Measurements from ENCODE around the gene GCC1. TPM values are rescaled to one million over a fixed set of nuclear protein-coding genes. Genes with fewer than 3 reads are reported as not detected.
A peak's percentile ranks its signal among the peaks of the same experiment; 100 is the strongest.
"Not testable (repeated sequence)": the region's sequence is repeated elsewhere in the genome, so short reads cannot be mapped to it uniquely, and the experiment has no call there.

The GCC1 gene
- total and polyA plus RNA-seq, 2 donors = 7.3 to 11.4 TPM

- WGBS = 41% methylated on average over 12 of the region's 12 CpGs
- DNase-seq (ENCODE audit: low read depth in 6 of 9, low spot score in 9 of 9) = no peak
- Histone ChIP-seq H3K27ac (ENCODE audit: low read depth in 1 of 2, low read length in 1 of 2) (no peak overlapping the region), H3K36me3 (ENCODE audit: control insufficient read depth in 2 of 2, insufficient read depth in 2 of 2, low read length in 1 of 2) (peaks cover 19 to 35% of the 10 kb centered on the region in 2 donors), H3K4me3 (ENCODE audit: low read length in 2 of 2) (peak overlapping the region; percentile 69 to 84), H3K27me3 (ENCODE audit: control insufficient read depth in 2 of 2, insufficient read depth in 1 of 2, low read length in 1 of 2) (peaks cover 0 to 8% of the 10 kb centered on the region in 2 donors), H3K4me1 (ENCODE audit: control insufficient read depth in 2 of 2, insufficient read depth in 2 of 2, low read length in 2 of 2) (peaks cover 33 to 40% of the 10 kb centered on the region in 2 donors), H3K9me3 (ENCODE audit: control insufficient read depth in 2 of 2, insufficient read depth in 1 of 2, low read length in 1 of 2) (peaks cover 0 to 3% of the 10 kb centered on the region in 2 donors)
Observed at GRCh38 chr7:127584648-127585043, 750 bp downstream of the GCC1 start.

- Histone ChIP-seq H3K27me3 (ENCODE audit: control insufficient read depth in 2 of 2, insufficient read depth in 1 of 2, low read length in 1 of 2) (peaks cover 0 to 1% of the 10 kb centered on the region in 2 donors), H3K27ac (ENCODE audit: low read depth in 1 of 2, low read length in 1 of 2) (no peak overlapping the region), H3K4me1 (ENCODE audit: control insufficient read depth in 2 of 2, insufficient read depth in 2 of 2, low read length in 2 of 2) (peaks cover 19 to 25% of the 10 kb centered on the region in 2 donors), H3K36me3 (ENCODE audit: control insufficient read depth in 2 of 2, insufficient read depth in 2 of 2, low read length in 1 of 2) (peaks cover 25 to 45% of the 10 kb centered on the region in 2 donors), H3K4me3 (ENCODE audit: low read length in 2 of 2) (no peak overlapping the region), H3K9me3 (ENCODE audit: control insufficient read depth in 2 of 2, insufficient read depth in 1 of 2, low read length in 1 of 2) (no peaks in the 10 kb centered on the region)
- WGBS = 97% methylated on average over 14 of the region's 14 CpGs
- no peak for DNase-seq (ENCODE audit: low read depth in 6 of 9, low spot score in 9 of 9)
Observed at GRCh38 chr7:127582361-127582760, 3.0 kb downstream of the GCC1 start.

GRCh38 chr7:127581716-127582115, 3.7 kb downstream of the GCC1 start:
- Histone ChIP-seq H3K4me1 (ENCODE audit: control insufficient read depth in 2 of 2, insufficient read depth in 2 of 2, low read length in 2 of 2) (peaks cover 19 to 25% of the 10 kb centered on the region in 2 donors), H3K27me3 (ENCODE audit: control insufficient read depth in 2 of 2, insufficient read depth in 1 of 2, low read length in 1 of 2) (no peaks in the 10 kb centered on the region), H3K36me3 (ENCODE audit: control insufficient read depth in 2 of 2, insufficient read depth in 2 of 2, low read length in 1 of 2) (peaks cover 25 to 45% of the 10 kb centered on the region in 2 donors), H3K9me3 (ENCODE audit: control insufficient read depth in 2 of 2, insufficient read depth in 1 of 2, low read length in 1 of 2) (no peaks in the 10 kb centered on the region), H3K4me3 (ENCODE audit: low read length in 2 of 2) (no peak overlapping the region), H3K27ac (ENCODE audit: low read depth in 1 of 2, low read length in 1 of 2) (no peak overlapping the region)
- DNase-seq (ENCODE audit: low read depth in 6 of 9, low spot score in 9 of 9) = no peak
- 100% methylated on average over 1 of the region's 1 CpG for WGBS

- Histone ChIP-seq H3K27ac (ENCODE audit: low read depth in 1 of 2, low read length in 1 of 2) (no peak overlapping the region), H3K36me3 (ENCODE audit: control insufficient read depth in 2 of 2, insufficient read depth in 2 of 2, low read length in 1 of 2) (peaks cover 25 to 45% of the 10 kb centered on the region in 2 donors), H3K4me3 (ENCODE audit: low read length in 2 of 2) (no peak overlapping the region), H3K4me1 (ENCODE audit: control insufficient read depth in 2 of 2, insufficient read depth in 2 of 2, low read length in 2 of 2) (peaks cover 19 to 21% of the 10 kb centered on the region in 2 donors), H3K27me3 (ENCODE audit: control insufficient read depth in 2 of 2, insufficient read depth in 1 of 2, low read length in 1 of 2) (no peaks in the 10 kb centered on the region), H3K9me3 (ENCODE audit: control insufficient read depth in 2 of 2, insufficient read depth in 1 of 2, low read length in 1 of 2) (no peaks in the 10 kb centered on the region)
- no peak for DNase-seq (ENCODE audit: low read depth in 6 of 9, low spot score in 9 of 9)
Observed at GRCh38 chr7:127580612-127581011, 4.8 kb downstream of the GCC1 start.

GRCh38 chr7:127578711-127579275, 6.6 kb downstream of the GCC1 start:
- WGBS = 91% methylated on average over 4 of the region's 4 CpGs
- no peak overlapping the region for H3K4me3 ChIP-seq (ENCODE audit: low read length in 2 of 2)
- H3K36me3 ChIP-seq (ENCODE audit: control insufficient read depth in 2 of 2, insufficient read depth in 2 of 2, low read length in 1 of 2) = peaks cover 25 to 45% of the 10 kb centered on the region in 2 donors
- H3K27ac ChIP-seq (ENCODE audit: low read depth in 1 of 2, low read length in 1 of 2) = no peak overlapping the region
- no peaks in the 10 kb centered on the region for H3K9me3 ChIP-seq (ENCODE audit: control insufficient read depth in 2 of 2, insufficient read depth in 1 of 2, low read length in 1 of 2)
- peaks cover 7 to 8% of the 10 kb centered on the region in 2 donors for H3K4me1 ChIP-seq (ENCODE audit: control insufficient read depth in 2 of 2, insufficient read depth in 2 of 2, low read length in 2 of 2)
- no peaks in the 10 kb centered on the region for H3K27me3 ChIP-seq (ENCODE audit: control insufficient read depth in 2 of 2, insufficient read depth in 1 of 2, low read length in 1 of 2)
- DNase-seq (ENCODE audit: low read depth in 6 of 9, low spot score in 9 of 9) = no peak

- no peak overlapping the region for H3K4me3 ChIP-seq (ENCODE audit: low read length in 2 of 2)
- H3K4me1 ChIP-seq (ENCODE audit: control insufficient read depth in 2 of 2, insufficient read depth in 2 of 2, low read length in 2 of 2) = peaks cover 4% of the 10 kb centered on the region in 2 donors
- no peak overlapping the region for H3K27ac ChIP-seq (ENCODE audit: low read depth in 1 of 2, low read length in 1 of 2)
- 90% methylated on average over 5 of the region's 5 CpGs for WGBS
- no peak for DNase-seq (ENCODE audit: low read depth in 6 of 9, low spot score in 9 of 9)
- H3K36me3 ChIP-seq (ENCODE audit: control insufficient read depth in 2 of 2, insufficient read depth in 2 of 2, low read length in 1 of 2) = peaks cover 23 to 45% of the 10 kb centered on the region in 2 donors
- H3K27me3 ChIP-seq (ENCODE audit: control insufficient read depth in 2 of 2, insufficient read depth in 1 of 2, low read length in 1 of 2) = no peaks in the 10 kb centered on the region
- H3K9me3 ChIP-seq (ENCODE audit: control insufficient read depth in 2 of 2, insufficient read depth in 1 of 2, low read length in 1 of 2) = no peaks in the 10 kb centered on the region
Observed at GRCh38 chr7:127578036-127578684, 7.2 kb downstream of the GCC1 start.

GRCh38 chr7:127571741-127572505, 13.5 kb downstream of the GCC1 start:
- no peak for DNase-seq (ENCODE audit: low read depth in 6 of 9, low spot score in 9 of 9)
- H3K9me3 ChIP-seq (ENCODE audit: control insufficient read depth in 2 of 2, insufficient read depth in 1 of 2, low read length in 1 of 2) = no peaks in the 10 kb centered on the region
- no peak overlapping the region for H3K4me3 ChIP-seq (ENCODE audit: low read length in 2 of 2)
- no peaks in the 10 kb centered on the region for H3K36me3 ChIP-seq (ENCODE audit: control insufficient read depth in 2 of 2, insufficient read depth in 2 of 2, low read length in 1 of 2)
- H3K4me1 ChIP-seq (ENCODE audit: control insufficient read depth in 2 of 2, insufficient read depth in 2 of 2, low read length in 2 of 2) = no peaks in the 10 kb centered on the region
- no peak overlapping the region for H3K27ac ChIP-seq (ENCODE audit: low read depth in 1 of 2, low read length in 1 of 2)
- 86% methylated on average over 3 of the region's 3 CpGs for WGBS
- no peaks in the 10 kb centered on the region for H3K27me3 ChIP-seq (ENCODE audit: control insufficient read depth in 2 of 2, insufficient read depth in 1 of 2, low read length in 1 of 2)

- not testable (repeated sequence) for H3K36me3 ChIP-seq (ENCODE audit: control insufficient read depth in 2 of 2, insufficient read depth in 2 of 2, low read length in 1 of 2); H3K9me3 ChIP-seq (ENCODE audit: control insufficient read depth in 2 of 2, insufficient read depth in 1 of 2, low read length in 1 of 2); H3K4me1 ChIP-seq (ENCODE audit: control insufficient read depth in 2 of 2, insufficient read depth in 2 of 2, low read length in 2 of 2); DNase-seq (ENCODE audit: low read depth in 6 of 9, low spot score in 9 of 9); H3K4me3 ChIP-seq (ENCODE audit: low read length in 2 of 2); H3K27me3 ChIP-seq (ENCODE audit: control insufficient read depth in 2 of 2, insufficient read depth in 1 of 2, low read length in 1 of 2); H3K27ac ChIP-seq (ENCODE audit: low read depth in 1 of 2, low read length in 1 of 2)
- WGBS = no CpG with 5 or more reads among the region's 3 CpGs
Observed at GRCh38 chr7:127568034-127568433, 17.4 kb downstream of the GCC1 start.

GRCh38 chr7:127566242-127566641, 19.2 kb downstream of the GCC1 start:
- WGBS = 94% methylated on average over 3 of the region's 3 CpGs
- no peak for DNase-seq (ENCODE audit: low read depth in 6 of 9, low spot score in 9 of 9)
- Histone ChIP-seq H3K27me3 (ENCODE audit: control insufficient read depth in 2 of 2, insufficient read depth in 1 of 2, low read length in 1 of 2) (no peaks in the 10 kb centered on the region), H3K4me3 (ENCODE audit: low read length in 2 of 2) (no peak overlapping the region), H3K27ac (ENCODE audit: low read depth in 1 of 2, low read length in 1 of 2) (no peak overlapping the region), H3K4me1 (ENCODE audit: control insufficient read depth in 2 of 2, insufficient read depth in 2 of 2, low read length in 2 of 2) (no peaks in the 10 kb centered on the region), H3K9me3 (ENCODE audit: control insufficient read depth in 2 of 2, insufficient read depth in 1 of 2, low read length in 1 of 2) (no peaks in the 10 kb centered on the region), H3K36me3 (ENCODE audit: control insufficient read depth in 2 of 2, insufficient read depth in 2 of 2, low read length in 1 of 2) (no peaks in the 10 kb centered on the region)
